NCI-H524 treated with DMSO at 0.1 percent for 48 hours (cell line): ENCODE data around the gene MS4A18.
"Not testable (repeated sequence)": the region's sequence is repeated elsewhere in the genome, so short reads cannot be mapped to it uniquely, and the experiment has no call there.

ENCODE experiments used
- DNase-seq: peaks from one replicate; lab custom pipeline; 2025; lab: John Stamatoyannopoulos, UW

MS4A18 gene

DNA sequence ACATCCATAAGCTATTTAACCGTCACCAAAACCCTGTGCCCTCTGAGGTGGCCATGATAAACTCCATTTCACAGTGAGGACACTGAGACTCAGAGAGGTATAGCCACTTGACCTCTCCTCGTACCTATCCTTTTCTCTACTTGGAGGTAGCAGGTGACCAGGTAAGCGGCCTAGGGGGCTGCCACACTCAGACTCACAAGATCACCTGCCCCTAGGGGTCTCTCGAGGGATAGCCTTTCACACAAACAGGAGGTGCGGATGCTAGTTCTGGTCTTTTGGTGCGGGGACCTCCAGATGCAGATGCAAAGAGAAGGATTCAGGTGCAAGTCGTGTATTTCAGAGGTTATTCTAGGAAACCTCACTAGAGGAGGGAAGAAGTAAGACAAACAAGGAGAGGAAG, 14.6 kb downstream of the MS4A18 start:
- DNase-seq = no peak

DNA sequence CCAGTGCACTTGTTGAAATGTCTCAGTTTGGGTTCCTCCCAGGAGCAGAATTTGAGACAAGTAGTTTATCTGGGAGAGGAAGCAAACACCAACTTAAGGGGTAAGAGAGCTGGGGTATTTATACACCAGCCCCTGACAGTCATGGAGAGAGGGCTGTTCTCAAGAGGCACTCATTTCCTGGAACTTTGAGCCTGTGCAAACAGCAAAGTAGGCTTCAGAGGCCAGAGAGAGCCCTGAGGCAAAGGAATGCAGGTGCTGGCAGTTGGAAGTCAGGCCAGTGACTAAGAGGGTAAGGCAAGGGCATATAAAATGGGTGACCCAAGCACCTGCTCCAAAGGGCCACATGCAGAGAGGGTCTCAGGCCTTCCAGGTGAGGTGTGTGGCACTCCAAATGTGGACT, 16.1 kb downstream of the MS4A18 start:
- no peak for DNase-seq

DNA sequence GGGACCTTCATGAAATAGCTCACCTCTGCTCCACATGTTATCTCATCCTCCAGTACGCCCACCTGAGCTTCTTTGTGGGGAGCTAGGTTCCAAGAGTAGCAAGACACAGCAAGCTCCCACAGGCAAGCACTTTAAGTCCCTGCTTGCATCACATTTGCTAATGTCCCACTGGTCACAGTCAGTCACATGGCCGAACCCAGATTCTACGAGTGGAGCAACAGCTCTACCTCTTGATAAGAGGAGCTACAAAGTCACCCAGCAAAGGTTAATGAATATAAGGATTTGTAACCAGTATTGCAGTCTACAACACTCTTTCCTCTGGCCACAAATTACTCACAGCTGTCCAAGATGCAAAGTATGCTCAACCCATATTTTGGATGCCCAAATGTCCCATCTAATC, 16.9 kb downstream of the MS4A18 start:
- no peak for DNase-seq

DNA sequence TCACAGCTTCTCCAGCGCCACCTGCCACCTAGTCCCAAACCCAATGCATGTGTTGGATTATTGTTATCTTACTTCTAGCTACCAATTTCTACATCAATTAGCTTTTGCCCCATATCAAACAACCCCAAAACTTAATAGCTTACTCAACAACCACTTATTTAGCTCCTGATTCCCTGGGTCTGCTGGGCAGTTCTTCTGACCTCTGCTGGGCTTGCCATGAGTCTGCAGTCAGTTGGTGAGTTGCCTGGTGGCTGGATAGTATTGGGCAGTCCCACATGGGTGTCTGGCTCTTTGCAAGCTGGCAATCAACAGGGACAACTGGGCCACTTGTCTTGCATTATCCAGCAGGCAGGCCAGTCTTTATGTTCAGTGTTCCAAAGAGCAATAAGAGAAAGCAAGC, 18.5 kb downstream of the MS4A18 start:
- no peak for DNase-seq

DNA sequence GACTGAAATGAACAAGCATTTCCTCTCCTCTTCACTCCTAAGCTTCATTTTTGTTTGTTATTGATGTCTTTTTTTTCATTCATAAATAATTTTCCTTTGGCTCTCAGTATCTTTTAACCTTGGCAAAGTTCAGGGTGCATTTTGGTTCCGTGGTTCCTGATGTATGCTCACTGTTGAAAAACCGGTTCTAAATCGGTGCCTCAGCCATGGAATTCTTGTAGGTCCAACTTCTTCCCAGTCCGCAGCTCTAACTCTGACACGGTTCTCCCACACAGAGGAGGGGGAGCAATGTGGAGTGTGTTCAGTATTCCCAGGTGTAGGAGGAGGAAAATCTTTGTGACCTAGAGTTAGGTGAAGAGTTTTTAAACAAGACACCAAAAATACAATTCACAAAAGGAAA, 19.6 kb downstream of the MS4A18 start:
- no peak for DNase-seq

DNA sequence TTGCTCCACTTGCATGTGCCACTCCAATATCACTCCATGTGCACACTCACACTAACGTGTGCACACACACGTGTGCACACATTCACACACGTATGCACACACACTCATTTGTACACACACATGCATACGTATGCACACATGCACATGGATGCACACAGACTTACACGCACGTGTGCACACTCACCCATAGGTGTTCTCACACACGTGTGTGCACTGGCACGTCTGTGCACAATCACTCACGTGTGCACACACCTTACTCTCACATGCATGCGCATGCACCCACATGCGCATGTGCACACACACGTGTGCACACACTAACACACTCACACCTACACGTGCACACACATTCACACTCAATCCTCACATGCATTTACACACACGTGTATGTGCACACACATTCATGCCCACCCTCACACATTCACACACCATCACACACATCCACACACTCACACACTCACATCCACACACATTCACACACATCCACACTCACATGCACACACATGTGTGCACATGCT, 22.9 kb downstream of the MS4A18 start:
- no peak for DNase-seq

DNA sequence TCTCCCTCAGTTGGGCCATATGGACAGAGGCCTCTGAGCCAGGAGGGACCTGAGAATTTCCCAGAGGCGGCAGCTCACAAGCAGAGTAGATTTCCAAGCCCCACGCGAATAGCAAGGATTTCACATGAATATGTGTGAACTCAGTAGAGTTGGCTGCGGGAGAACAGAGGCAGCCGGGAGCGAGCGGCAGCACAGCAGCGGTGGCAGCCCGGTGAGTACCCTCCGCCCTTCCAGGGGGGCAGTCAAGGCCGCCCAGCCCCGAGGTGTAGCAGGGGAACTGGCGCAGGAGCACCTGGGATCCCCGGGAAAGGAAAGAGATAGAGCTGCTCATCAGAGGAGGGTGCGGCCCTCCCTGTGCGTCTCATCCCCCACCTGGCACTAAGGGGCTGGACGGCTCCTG, 23.7 kb downstream of the MS4A18 start:
- no peak for DNase-seq

DNA sequence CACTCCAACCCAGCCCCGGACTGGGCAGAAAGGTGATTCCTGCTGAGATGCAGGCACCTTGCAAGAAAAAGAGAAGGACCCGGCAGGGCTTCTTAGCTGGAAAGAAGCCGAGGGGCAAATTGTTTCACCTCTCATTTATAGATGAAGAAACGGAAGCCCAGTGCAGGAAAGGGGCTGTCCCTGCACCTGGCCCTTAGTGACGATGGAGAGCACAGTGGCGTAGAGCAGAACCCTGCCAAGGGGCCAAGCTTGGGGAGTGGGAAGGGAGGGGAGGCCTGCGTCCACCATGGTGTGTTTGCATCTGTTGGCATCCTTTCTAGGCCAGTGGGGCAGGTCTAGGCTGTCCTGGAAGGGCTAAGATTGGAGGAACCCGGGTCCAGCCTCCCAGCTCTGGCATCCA, 24.3 kb downstream of the MS4A18 start:
- no peak for DNase-seq

DNA sequence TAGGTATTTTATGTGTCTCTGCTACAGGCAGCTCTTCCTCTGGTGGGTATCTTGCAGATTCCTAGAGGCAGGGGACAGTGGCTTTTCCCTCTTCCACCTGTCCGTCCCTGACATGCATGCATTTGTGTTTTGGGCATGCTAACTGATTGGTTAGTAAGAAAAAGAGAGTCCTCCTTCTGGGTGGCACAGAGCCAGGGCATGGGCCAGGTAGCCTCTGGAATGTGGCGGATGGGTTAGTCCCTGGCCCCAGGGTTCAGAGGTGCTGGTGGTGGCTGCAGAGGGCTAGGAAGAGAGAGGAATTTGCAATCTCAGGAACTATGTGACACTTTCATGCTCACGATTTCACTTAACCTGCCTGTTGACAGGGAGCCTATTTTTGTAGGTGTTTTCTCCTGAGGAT, 26.4 kb downstream of the MS4A18 start:
- DNase-seq = no peak

DNA sequence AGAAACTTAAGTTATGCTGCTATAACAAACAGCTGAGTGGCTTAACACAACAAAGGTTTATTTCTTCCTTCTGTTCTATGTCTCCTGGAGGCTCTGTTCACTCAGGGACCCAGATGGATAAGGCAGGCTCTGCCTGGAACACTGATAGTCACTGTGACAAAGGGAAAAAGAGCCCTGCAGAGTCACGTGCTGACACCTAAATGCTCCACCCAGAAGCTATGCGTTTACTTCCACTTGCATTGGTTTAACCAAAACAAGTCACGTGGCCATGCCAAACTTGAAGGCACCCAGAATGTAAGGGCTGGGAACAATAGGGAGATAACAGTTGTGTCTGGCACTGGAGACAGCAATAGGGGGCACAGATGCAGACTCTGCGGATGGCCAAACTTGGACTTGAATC, 28.8 kb downstream of the MS4A18 start:
- DNase-seq = no peak

DNA sequence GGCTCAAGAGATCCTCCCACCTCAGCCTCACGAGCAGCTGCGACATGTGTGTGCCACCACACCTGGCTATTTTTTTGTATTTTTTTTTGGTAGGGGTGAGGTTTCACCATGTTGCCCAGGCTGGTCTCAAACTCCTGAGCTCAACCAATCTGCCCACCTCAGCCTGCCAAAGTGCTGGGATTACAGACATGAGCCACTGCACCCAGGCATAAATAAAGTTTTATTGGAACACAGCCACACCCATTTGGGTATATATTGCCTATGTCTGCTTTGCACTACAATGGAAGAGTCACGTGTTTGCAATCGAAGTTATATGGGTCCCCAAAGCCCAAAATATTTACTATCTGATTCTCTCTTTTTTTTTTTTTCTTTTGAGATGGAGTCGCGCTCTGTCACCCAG, 30.4 kb downstream of the MS4A18 start:
- no peak for DNase-seq

DNA sequence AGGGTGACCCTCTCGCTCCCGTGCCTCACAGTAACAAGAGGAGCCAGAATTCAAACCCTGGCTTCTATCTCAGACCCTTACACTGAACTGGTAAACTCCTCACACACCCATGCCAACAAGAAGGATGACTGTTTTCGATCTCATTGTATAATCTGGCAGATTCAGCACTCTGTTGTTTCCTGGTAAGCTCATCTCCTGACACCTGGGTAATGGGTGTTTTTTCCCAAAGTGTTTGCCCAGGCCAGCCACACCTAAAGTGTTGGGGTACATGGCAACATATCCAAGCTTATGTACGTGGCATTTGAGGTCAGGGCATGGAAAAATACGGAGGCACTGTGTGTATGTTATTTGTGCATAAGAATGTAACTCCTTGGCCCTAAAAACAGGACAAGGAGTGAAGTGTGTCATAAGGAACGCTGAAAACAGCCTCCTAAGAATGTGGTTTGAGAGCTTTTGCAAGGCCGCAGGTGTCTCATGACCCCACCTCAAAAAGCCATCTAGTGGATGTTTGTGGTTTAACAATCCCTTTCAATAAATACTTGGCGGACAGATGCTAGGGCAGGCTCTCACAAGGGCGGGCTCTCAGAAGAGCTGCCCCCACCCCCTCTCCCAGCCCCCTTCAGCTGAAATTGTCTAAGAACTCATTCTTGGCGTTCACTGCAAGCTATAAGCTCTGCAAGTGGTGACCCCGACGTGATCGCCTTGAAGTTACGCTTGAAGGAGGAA, 31.9 kb downstream of the MS4A18 start, which contains the start of gene MS4A15:
TSS of gene MS4A15 (plus strand) at position 561 of the 726 bp plus-strand sequence. CDS start 6,867 bp downstream, outside the sequence.
- peak; percentile 11 for DNase-seq

DNA sequence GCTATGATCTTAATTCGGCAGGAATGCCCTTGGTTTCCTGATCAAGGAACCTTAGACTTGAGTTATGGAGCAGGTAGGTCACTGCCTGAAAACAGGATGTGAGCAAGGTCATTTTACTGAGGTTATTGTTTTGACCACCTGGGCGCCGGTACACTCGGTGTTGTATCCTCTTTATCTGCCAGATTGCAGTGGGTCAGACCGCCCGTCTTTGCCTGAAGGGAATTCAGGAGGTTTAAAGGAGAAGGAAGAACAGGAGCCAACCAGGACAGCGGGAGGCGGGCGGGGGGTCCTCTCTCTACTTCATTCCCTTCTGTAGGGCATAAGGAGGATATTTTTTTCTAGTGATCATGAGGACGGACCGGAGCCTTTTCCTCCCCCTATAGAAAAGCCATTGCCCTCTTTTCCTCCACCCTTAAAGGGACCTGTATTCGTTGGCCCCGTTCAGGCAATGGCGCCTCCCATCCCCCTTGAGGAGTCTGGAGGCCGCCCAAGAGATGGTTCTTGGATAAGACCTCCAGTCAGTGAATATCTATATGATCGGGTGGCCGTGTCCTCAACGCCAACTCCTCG, 32.8 kb downstream of the MS4A18 start:
- DNase-seq = no peak

DNA sequence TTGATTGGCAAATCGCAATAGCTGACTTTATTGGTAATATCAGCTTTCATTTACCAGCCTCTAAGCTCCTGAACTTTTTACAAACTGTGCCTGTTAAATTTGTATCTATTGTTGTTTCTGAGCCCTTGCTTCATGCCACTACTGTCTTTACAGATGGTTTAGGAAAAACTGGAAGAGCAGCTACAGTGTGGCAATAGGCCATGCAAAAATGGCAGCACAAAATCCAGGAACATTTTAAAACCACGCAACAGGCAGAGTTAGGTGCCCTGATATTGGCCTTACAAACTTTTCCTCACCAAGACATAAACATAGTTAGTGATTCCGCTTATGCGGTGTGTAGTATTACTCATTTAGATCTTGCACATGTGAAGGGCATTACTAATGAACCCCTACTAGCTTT, 34.2 kb downstream of the MS4A18 start:
- DNase-seq = not testable (repeated sequence)

DNA sequence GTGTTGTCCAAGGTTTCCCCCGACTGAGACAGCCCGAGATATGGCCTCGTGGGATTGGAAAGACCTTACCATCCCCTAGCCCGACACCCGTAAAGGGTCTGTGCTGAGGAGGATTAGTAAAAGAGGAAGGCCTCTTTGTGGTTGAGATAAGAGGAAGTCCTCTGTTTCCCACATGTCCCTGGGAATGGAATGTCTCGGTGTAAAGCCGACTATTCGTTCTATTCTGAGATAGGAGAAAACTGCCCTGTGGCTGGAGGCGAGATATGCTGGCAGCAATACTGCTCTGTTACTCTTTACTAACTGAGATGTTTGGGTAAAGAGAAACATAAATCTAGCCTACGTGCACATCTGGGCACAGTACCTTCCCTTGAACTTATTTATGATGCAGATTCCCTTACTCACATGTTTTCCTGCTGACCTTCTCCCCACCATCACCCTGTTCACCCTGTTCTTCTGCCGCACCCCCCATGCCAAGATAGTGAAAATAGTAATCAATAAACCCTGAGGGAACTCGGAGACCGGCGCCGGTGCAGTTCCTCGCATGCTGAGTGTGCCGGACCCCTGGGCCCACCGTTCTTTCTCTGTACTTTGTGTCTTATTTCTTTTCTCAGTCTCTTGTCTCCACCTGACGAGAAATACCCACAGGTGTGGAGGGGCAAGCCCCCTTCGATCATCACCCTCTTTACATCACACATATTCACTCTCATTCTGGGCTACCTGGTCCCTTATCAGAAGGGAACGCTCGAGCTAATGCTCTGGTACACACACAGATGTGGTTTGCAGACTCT, 35.1 kb downstream of the MS4A18 start:
- not testable (repeated sequence) for DNase-seq

DNA sequence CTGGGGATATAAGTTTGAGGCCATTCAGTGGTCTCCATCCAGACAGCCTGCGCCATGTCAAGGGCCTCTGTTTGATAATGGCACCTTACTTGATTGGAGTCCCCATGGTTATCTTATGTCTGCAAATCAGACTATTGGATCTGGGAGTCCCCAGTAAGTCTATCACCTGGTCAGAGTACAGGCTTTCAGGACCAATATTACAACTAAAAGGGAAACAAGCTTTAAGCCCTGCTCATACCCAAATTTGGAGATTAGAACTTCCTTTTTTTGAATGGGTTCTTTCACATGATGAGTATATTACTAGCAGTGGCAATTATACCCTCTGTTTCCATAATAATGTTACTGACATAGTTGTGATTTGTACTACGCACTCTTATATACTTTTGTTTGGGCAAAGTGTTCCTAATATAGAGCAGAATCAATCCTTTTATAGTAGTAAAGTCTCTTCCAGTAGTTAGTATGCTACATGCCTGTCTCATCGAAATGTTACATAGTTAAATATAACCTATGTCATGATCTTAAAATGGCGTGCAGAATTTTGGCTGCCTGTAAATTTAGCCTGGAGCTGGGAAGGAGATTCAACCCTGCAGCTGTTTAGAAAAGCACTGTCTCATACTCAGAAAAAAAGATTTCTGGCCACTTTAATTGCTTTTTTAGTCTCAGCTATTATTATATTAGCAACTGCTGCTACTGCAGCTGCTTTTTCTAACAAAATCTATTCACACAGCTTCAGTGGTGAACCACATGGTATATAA, 37.1 kb downstream of the MS4A18 start:
- DNase-seq = no peak

DNA sequence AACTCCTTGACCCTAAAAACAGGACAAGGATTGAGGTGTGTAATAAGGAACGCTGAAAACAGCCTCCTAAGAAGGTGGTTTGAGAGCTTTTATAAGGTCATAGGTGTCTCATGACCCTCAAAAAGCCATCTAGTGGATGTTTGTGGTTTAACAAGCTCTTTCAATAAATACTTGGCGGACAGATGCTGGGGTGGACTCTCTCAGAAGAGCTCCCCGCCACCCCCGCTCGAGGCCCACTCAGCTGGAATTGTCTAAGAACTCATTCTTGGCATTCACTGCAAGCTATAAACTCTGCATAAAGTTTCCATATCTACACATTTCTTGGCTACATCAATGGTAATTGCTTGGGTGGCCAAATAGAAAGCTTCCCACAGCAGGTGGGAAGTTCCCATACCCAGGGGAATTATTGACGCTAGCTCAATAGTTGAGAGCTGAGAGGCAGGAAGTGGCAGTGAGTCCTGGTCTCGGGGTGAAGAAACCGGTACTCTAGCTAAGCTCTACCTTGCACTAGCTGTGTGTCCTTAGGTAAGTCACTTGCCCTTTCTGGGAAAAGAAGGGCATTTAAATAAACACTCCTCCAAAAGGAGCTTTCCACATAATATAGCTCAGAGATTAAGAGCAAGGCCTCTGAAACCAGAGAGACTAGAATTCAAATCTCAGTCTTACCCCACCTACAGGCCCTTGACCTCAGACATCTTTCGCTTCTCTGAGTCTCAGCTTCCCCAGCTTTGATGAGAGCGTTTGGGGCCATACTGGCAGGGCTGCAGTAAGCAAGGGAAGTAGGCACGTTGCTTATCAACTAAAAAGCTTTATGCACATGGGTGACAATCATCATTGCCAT, 38.6 kb downstream of the MS4A18 start:
- DNase-seq = no peak

DNA sequence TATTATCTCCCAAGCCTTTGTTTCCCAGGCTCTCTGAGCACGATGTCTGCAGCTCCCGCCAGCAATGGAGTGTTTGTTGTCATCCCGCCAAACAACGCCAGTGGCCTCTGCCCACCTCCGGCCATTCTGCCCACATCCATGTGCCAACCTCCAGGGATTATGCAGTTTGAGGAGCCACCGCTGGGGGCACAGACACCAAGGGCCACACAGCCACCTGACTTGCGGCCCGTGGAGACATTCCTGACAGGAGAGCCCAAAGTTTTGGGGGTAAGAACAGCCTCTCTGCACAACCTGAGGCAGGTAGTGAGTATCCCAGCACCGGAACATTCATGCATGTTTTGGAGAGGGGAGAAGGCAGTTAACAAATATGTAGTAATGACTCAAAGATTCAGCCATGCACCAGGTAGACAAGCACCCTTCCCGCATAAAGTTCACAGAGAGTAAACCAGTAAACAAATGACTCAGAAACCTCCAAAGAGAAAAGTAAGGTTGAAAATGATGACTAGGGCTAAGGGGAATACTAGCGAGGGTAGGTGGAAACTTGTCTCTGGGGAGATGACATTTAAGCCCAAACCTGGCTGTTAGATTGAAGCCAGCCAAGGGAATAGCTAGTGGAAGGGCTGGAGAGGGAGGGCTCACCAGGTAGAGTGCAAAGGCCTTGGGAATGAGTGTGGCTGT, 39.3 kb downstream of the MS4A18 start:
- no peak for DNase-seq

DNA sequence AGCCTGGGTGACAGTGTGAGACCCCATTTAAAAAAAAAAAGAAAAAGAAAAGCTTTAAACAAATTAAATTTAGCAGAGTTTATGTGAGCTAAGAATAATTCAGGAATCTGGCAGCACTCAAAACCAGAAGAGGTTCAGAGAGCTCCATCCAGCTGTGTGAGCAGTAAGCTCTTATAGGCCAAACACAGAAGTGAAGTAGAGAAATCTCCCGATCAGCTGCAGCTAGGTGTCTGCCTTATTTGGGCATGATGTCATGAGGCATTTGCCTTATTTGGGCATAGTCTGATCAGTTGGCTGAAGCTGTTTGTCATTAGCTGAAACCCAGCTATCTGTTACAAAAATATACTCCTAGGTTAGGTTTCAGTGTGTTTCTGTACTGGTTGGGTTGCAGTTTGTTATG, 40.4 kb downstream of the MS4A18 start:
- DNase-seq = no peak

DNA sequence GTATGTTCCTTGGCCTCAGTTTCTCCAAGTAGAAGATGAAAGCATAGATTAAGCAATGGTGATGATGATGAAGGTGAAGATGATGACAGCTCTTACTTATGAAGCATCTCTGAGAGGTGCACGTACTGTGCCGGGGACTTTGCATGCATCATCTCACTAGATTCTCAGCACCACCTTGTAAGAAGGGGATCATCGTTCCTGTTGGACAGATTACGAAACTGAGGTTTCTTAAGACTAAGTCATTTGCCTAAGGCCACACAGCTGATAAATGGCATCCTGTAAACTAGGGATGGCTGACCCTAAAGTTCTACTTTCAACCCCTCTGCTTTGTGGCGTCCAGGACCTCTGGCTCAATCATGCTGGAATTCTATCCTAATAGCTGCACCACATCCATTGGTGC, 40.8 kb downstream of the MS4A18 start:
- DNase-seq = no peak

DNA sequence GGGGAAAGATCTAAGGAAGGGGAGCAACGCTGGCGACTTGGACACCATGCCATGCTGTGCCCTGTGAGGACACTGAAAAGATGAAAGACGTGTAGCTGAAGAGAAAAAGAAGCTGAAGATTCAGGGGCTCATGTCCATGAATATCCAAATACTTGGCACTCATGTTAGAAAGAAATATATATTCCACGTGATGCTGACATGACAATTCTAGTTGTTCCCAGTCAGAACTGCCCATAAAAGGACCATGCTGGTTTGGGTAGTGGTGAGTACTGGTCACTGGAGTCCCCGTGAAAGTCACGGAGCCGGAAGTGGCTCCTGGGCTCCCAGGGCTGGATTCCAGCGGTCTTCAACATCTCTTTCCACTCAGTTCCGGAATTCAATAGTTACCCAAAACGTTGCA, 42.0 kb downstream of the MS4A18 start:
- DNase-seq = no peak
